ENCODE results near the gene ZNF532.

DNA sequence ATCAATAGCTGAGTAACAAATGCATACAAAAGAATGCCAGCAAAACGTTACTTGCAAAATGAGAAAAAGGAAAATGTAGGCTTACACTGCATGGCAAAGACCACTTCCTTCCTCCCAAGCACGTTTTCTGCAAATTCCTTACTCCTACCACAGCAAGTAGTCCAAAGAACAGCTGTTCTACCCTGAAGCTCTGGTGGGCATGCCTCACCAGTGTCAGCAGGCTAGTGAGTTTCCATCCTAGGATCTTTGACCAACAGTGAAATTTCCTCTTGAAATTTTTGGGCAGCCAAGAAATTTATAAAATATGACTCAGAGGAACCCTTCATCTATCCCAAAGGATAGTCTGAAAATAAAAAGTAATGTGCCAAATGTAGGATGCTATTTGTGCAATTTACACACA is 123.9 kb downstream of the ZNF532 start:
- TF ChIP-seq, protein P1, sequence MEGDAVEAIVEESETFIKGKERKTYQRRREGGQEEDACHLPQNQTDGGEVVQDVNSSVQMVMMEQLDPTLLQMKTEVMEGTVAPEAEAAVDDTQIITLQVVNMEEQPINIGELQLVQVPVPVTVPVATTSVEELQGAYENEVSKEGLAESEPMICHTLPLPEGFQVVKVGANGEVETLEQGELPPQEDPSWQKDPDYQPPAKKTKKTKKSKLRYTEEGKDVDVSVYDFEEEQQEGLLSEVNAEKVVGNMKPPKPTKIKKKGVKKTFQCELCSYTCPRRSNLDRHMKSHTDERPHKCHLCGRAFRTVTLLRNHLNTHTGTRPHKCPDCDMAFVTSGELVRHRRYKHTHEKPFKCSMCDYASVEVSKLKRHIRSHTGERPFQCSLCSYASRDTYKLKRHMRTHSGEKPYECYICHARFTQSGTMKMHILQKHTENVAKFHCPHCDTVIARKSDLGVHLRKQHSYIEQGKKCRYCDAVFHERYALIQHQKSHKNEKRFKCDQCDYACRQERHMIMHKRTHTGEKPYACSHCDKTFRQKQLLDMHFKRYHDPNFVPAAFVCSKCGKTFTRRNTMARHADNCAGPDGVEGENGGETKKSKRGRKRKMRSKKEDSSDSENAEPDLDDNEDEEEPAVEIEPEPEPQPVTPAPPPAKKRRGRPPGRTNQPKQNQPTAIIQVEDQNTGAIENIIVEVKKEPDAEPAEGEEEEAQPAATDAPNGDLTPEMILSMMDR (IDR thresholded peaks at IDR 0.05): no peak
- no peak for TF ChIP-seq POLR2A (IDR thresholded peaks at IDR 0.05)
